ENCODE measurements around the gene JMJD1C. TPM values are rescaled to one million over a fixed set of nuclear protein-coding genes. Genes with fewer than 3 reads are reported as not detected.

Gene JMJD1C
- total and polyA plus RNA-seq, 10 of the 15 experiments (the other 5 are each of a cell fraction or from before 2014, with no cell fraction given) = 31.2 to 83.3 (median 49.5) TPM

- intact Hi-C loops (cut with micrococcal nuclease; ENCODE audit: unreplicated experiment) = loop anchor here (5.0 to 10.0 kb wide), 5 partner anchors 153 to 891 kb away; partner anchors contain the start of genes EGR2 and RTKN2
- Histone ChIP-seq H3K4me1 (ENCODE audit: control insufficient read depth, insufficient read depth, low read length) (peaks cover 3% of the 10 kb centered on the region; the same call in 1 of the 2 replicates), H3K79me2 (ENCODE audit: control insufficient read depth, insufficient read depth, low read length) (no peaks in the 10 kb centered on the region; the same call in 1 of the 2 replicates), H4K20me1 (ENCODE audit: control insufficient read depth, insufficient read depth) (no peaks in the 10 kb centered on the region), H3K36me3 (ENCODE audit: control insufficient read depth in 2 of 2, insufficient read depth in 2 of 2, low read length in 1 of 2) (peaks cover 3 to 4% of the 10 kb centered on the region in 2 experiments; a peak in 3 of 4 replicates), H3K27ac (ENCODE audit: control insufficient read depth, insufficient read depth) (no peak overlapping the region), H3K9ac (ENCODE audit: control insufficient read depth, insufficient read depth, low read length) (no peak overlapping the region), H3K9me3 (replicated peaks; ENCODE audit: control insufficient read depth, insufficient read depth, low read length) (no peaks in the 10 kb centered on the region), H3K4me3 (no peak overlapping the region), H2AFZ (ENCODE audit: control insufficient read depth, low read depth, low read length) (no peak overlapping the region), H3K27me3 (replicated peaks in 1 of 2; ENCODE audit: control insufficient read depth in 2 of 2, insufficient read depth in 2 of 2, low read length in 1 of 2) (no peaks in the 10 kb centered on the region), H3K4me2 (ENCODE audit: control insufficient read depth, insufficient read depth) (no peak overlapping the region)
- ChIA-PET POLR2A (no interaction called here), RAD21 (ENCODE audit: unreplicated experiment) (interaction anchor here (1.3 to 6.0 kb wide), 6 partner anchors 11 to 717 kb away, joined by 6 to 47 read pairs (median 24); no protein-coding TSS in a partner anchor), SMC1A (ENCODE audit: uncharacterized antibody, unreplicated experiment) (interaction anchor here (0.6 to 6.9 kb wide), 16 partner anchors 10 to 718 kb away, joined by 3 to 103 read pairs (median 8); partner anchors contain the start of gene NRBF2), CTCF (interaction anchor here (0.6 to 17.6 kb wide), 10 partner anchors 7 to 717 kb away, joined by 3 to 521 read pairs (median 43); no protein-coding TSS in a partner anchor)
- ATAC-seq (no peak), FAIRE-seq (no peak), DNase-seq (ENCODE audit: low read depth, low spot score) (no peak)
- TF ChIP-seq SPI1 (IDR thresholded peaks at IDR 0.05; ENCODE audit: borderline replicate concordance, insufficient read depth, low read depth, low read length) = peak; percentile 4; the same call in 1 of the 2 replicates
- no peak for TF ChIP-seq RB1 (IDR thresholded peaks at IDR 0.05; ENCODE audit: borderline replicate concordance)
- no peak for TF ChIP-seq E4F1 (IDR thresholded peaks at IDR 0.05; ENCODE audit: borderline replicate concordance, partially characterized antibody)
- in situ Hi-C loops (cut with MboI) = loop anchor here (5.0 kb wide), 2 partner anchors 558 to 567 kb away; no protein-coding TSS in a partner anchor
- 89% methylated on average over 8 of the region's 8 CpGs for WGBS (ENCODE audit: insufficient coverage, insufficient replicate concordance, low lambda C conversion rate, missing lambda C conversion rate)
- no TSS peak for BruUV-seq (replicated peaks)
These were observed 310.3 kb downstream of the JMJD1C start for GRCh38 chr10:63155388-63156020.

Measured in GM12878 (cell line).